Karpas-422 (cell line): ENCODE data around the gene DZIP3. TPM values are rescaled to one million over a fixed set of nuclear protein-coding genes. Genes with fewer than 3 reads are reported as not detected.
"Not testable (repeated sequence)": the region's sequence is repeated elsewhere in the genome, so short reads cannot be mapped to it uniquely, and the experiment has no call there.

ENCODE experiments used
- DNase-seq: peaks from one replicate; pipeline ENCODE4 v3.0.0-alpha.2; 2015
- H2AFZ ChIP-seq: fragments of 200-600 bp; sonication (generic); 2 replicates; pipeline ENCODE4 v1.6.1; 2014; ENCODE audit warnings: antibody characterized with exemption, low read length, mixed read lengths
- H3K27ac ChIP-seq: fragments of 200-600 bp; sonication (generic); 2 replicates; pipeline ENCODE4 v1.5.1; 2014; ENCODE audit warnings: mild to moderate bottlenecking, low read length, moderate library complexity
- H3K27me3 ChIP-seq: fragments of 200-600 bp; sonication (generic); 2 replicates; pipeline ENCODE4 v1.6.1; 2014; ENCODE audit warnings: low read length, mixed read lengths
- H3K36me3 ChIP-seq: fragments of 200-600 bp; sonication (generic); 2 replicates; pipeline ENCODE4 v1.6.1; 2014; ENCODE audit warnings: low read length, mixed read lengths; ENCODE audit not compliant: insufficient read depth
- H3K4me1 ChIP-seq: fragments of 200-600 bp; sonication (generic); 2 replicates; pipeline ENCODE4 v1.6.1; 2014; ENCODE audit warnings: mild to moderate bottlenecking, low read length, mixed read lengths
- H3K4me2 ChIP-seq: fragments of 200-600 bp; sonication (generic); 2 replicates; pipeline ENCODE4 v1.6.1; 2014; ENCODE audit warnings: low read length, low read depth, mild to moderate bottlenecking; ENCODE audit not compliant: poor library complexity, severe bottlenecking
- H3K4me3 ChIP-seq: fragments of 200-600 bp; sonication (generic); 2 replicates; pipeline ENCODE4 v1.5.1; 2014; ENCODE audit warnings: mild to moderate bottlenecking, antibody characterized with exemption, low read length, mixed read lengths
- H3K79me2 ChIP-seq: fragments of 200-600 bp; sonication (generic); 2 replicates; pipeline ENCODE4 v1.6.1; 2014; ENCODE audit warnings: mild to moderate bottlenecking, low read length, mixed read lengths
- H3K9ac ChIP-seq: fragments of 200-600 bp; sonication (generic); 2 replicates; pipeline ENCODE4 v1.6.0; 2014; ENCODE audit warnings: low read length
- H3K9me2 ChIP-seq: fragments of 200-600 bp; sonication (generic), shearing (Covaris generic); replicated peaks from 2 replicates; pipeline ENCODE4 v1.6.0; 2014; ENCODE audit warnings: mild to moderate bottlenecking, low read length, moderate library complexity; ENCODE audit not compliant: insufficient read depth
- H3K9me3 ChIP-seq: fragments of 300-700, 200-600 bp; sonication (generic); 2 replicates; pipeline ENCODE4 v1.6.1; 2014; ENCODE audit warnings: low read length, mixed read lengths
- H4K20me1 ChIP-seq: fragments of 200-600 bp; sonication (generic); 2 replicates; pipeline ENCODE4 v1.6.1; 2014; ENCODE audit warnings: mild to moderate bottlenecking, antibody characterized with exemption, low read length, low read depth; ENCODE audit not compliant: insufficient read depth
- total RNA-seq: library from RNA; depleted of rRNA; stranded (reverse); fragments of >200 nt; shearing (Covaris generic); gene quantifications from 2 replicates; pipeline ENCODE4 v1.2.3, GENCODE V29; 2014; ENCODE audit warnings: low replicate concordance

DZIP3 gene
- total RNA-seq, 1 experiment from 2014 or later: 15.7 TPM

DNA sequence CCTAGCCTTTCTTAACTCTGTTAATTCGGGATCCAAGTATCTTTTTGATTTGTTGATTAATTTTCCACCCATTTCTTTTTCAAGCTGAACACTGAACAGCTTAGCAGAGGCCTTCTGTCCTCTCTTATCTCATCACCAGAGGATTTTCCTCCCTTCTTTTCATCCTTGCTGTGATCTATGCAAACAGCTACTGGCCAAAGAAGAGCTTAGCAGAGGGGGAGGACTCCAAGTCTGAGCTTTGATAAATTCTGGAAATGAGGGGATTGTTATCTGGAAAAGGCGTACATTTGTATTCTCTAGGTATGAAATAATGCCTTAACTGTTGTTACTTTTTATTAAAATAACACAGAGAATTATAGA, 13.4 kb downstream of the DZIP3 start:
- Histone ChIP-seq H3K4me2 (no peak overlapping the region), H3K9ac (no peak overlapping the region), H4K20me1 (no peaks in the 10 kb centered on the region), H3K27ac (no peak overlapping the region), H3K27me3 (no peaks in the 10 kb centered on the region), H3K9me2 (no peaks in the 10 kb centered on the region), H2AFZ (no peak overlapping the region), H3K4me3 (no peak overlapping the region), H3K4me1 (0 out of 2 replicates have a peak, but pooled peaks cover 3% of the 10 kb centered on the region), H3K79me2 (no peaks in the 10 kb centered on the region), H3K9me3 (no peaks in the 10 kb centered on the region), H3K36me3 (no peaks in the 10 kb centered on the region)
- DNase-seq: no peak

DNA sequence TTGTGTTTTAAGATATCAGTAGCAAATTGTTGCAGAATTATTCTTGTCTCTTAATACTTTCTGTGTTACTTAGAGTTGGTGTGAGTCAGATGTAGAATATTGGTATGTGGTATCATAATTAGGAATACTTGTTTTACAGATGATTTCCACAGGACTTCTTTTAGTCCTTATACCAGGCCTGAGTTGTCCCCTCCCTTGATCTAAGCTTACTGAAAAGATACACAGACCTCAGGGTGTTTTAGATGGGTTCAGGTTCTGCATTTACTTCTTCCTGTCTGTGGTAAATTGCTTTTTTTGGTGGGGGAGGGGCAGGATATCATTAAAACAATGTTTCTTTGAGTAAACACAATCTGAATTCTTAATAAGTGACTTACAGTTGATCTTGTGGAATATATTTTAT, 14.2 kb downstream of the DZIP3 start:
- Histone ChIP-seq H3K79me2 (no peaks in the 10 kb centered on the region), H3K27ac (no peak overlapping the region), H3K9ac (no peak overlapping the region), H3K4me3 (no peak overlapping the region), H3K36me3 (no peaks in the 10 kb centered on the region), H3K27me3 (no peaks in the 10 kb centered on the region), H3K9me3 (no peaks in the 10 kb centered on the region), H3K9me2 (no peaks in the 10 kb centered on the region), H3K4me2 (no peak overlapping the region), H3K4me1 (0 out of 2 replicates have a peak, but pooled peaks cover 3% of the 10 kb centered on the region), H4K20me1 (no peaks in the 10 kb centered on the region), H2AFZ (no peak overlapping the region)
- no peak for DNase-seq

DNA sequence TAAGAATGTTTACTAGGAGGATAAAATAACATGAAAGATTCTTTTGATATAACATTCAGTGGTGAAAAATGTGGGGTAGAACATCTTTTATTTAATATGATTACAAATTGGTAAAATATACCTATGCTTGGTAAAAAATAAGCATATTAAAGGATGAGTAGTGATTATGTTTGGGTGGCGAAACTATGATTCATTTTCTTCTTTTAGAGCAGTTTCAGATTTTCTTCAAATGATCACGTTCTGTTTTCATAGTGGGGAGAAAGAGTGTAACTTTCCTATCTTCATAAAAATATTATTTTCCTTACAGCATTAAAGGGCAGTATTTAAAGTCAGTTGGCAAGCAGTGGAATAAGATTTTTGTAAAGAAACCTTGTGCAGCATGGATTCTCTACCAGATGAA, 15.5 kb downstream of the DZIP3 start:
- Histone ChIP-seq H3K9me3 (no peaks in the 10 kb centered on the region), H2AFZ (no peak overlapping the region), H3K9me2 (no peaks in the 10 kb centered on the region), H3K4me3 (no peak overlapping the region), H4K20me1 (no peaks in the 10 kb centered on the region), H3K4me2 (no peak overlapping the region), H3K79me2 (no peaks in the 10 kb centered on the region), H3K9ac (no peak overlapping the region), H3K4me1 (0 out of 2 replicates have a peak, but pooled peaks cover 3% of the 10 kb centered on the region), H3K36me3 (no peaks in the 10 kb centered on the region), H3K27me3 (no peaks in the 10 kb centered on the region), H3K27ac (no peak overlapping the region)
- DNase-seq: no peak

DNA sequence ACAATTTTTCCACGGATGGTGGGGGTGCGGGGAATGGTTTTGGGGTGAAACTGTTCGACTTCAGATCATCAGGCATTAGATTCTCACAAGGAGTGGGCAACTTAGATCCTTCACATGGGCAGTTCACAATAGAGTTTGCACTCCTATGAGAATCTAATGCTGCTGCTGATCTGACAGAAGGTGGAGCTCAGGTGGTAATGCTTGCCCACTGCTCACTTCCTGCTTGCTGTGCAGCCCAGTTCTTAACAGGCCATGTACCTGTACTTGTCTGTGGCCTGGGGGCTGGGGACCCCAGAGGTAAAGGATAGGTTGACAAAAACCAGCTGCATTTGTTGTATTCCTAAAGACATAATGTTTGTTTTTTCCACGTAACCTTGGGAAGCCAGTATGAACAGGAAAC, 16.0 kb downstream of the DZIP3 start:
- Histone ChIP-seq H3K79me2 (no peaks in the 10 kb centered on the region), H3K9me3 (no peaks in the 10 kb centered on the region), H3K27me3 (no peaks in the 10 kb centered on the region), H4K20me1 (no peaks in the 10 kb centered on the region), H3K4me2 (no peak overlapping the region), H2AFZ (no peak overlapping the region), H3K4me3 (no peak overlapping the region), H3K36me3 (no peaks in the 10 kb centered on the region), H3K9ac (no peak overlapping the region), H3K4me1 (0 out of 2 replicates have a peak, but pooled peaks cover 3% of the 10 kb centered on the region), H3K9me2 (no peaks in the 10 kb centered on the region), H3K27ac (no peak overlapping the region)
- DNase-seq: no peak

DNA sequence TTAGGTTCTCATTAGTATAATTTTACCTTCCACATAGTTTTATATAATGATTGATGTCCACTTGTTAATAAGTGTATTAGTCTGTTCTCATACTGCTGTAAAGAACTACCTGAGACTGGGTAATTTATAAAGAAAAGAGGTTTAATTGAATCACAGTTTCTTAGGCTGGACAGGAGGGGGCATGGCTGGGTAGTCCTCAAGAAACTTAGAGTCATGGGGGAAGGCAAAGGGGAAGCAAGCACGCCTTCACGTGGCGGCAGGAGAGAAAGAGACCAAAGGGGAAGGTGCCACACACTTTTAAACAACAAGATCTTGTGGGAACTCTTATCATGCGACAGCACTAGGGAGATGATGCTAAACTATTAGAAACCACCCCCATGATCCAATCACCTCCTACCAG, 19.2 kb downstream of the DZIP3 start:
- H4K20me1 ChIP-seq: no peaks in the 10 kb centered on the region
- H3K36me3 ChIP-seq: peaks cover 5% of the 10 kb centered on the region; the same call in 1 of the 2 replicates
- no peak overlapping the region for H3K9ac ChIP-seq
- no peaks in the 10 kb centered on the region for H3K4me1 ChIP-seq
- no peaks in the 10 kb centered on the region for H3K79me2 ChIP-seq
- H2AFZ ChIP-seq: no peak overlapping the region
- no peaks in the 10 kb centered on the region for H3K9me2 ChIP-seq
- H3K9me3 ChIP-seq: no peaks in the 10 kb centered on the region
- no peaks in the 10 kb centered on the region for H3K27me3 ChIP-seq
- H3K4me3 ChIP-seq: no peak overlapping the region
- H3K27ac ChIP-seq: no peak overlapping the region
- H3K4me2 ChIP-seq: no peak overlapping the region
- no peak for DNase-seq

DNA sequence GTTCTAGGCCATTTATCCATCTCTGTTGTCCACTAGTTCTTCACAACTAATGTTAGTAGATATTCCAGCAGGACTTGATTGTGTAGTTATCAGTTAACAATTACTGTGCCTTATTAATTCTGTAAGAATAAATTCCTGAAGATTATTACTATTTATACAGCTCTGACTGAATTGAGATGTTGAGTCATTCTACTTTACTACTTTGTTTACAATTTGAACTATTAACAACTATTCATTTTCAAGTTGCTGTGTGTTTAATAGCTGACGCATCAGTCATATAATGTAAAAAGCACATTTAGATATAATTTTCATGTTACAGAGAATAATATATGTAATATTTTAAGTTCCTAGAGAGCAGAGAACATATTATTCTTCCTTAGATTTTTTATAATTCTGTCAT, 21.1 kb downstream of the DZIP3 start:
- Histone ChIP-seq H4K20me1 (no peaks in the 10 kb centered on the region), H3K9ac (no peak overlapping the region), H3K9me2 (no peaks in the 10 kb centered on the region), H3K79me2 (no peaks in the 10 kb centered on the region), H3K4me3 (no peak overlapping the region), H3K9me3 (no peaks in the 10 kb centered on the region), H3K27ac (no peak overlapping the region), H3K4me1 (no peaks in the 10 kb centered on the region), H3K36me3 (peaks cover 5% of the 10 kb centered on the region; the same call in 1 of the 2 replicates), H3K4me2 (no peak overlapping the region), H2AFZ (no peak overlapping the region), H3K27me3 (no peaks in the 10 kb centered on the region)
- DNase-seq: no peak

DNA sequence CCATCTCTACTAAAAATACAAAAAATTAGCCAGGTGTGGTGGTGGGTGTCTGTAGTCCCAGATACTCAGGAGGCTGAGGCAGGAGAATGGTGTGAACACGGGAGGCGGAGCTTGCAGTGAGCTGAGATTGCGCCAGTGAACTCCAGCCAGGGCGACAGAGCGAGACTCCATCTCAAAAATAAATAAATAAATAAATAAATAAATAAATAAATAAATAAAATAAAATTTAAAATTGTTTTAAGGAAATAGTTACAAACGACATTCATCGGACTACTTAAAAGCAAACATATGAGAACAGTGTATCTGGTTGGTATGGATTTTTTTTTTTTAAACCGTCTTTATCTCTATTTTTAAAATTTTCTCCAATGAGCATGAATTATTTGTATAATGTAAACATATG, 26.6 kb downstream of the DZIP3 start:
- not testable (repeated sequence) for H3K9me3 ChIP-seq, H2AFZ ChIP-seq, H3K27me3 ChIP-seq, H3K4me1 ChIP-seq, H3K9ac ChIP-seq, H3K4me2 ChIP-seq, H3K4me3 ChIP-seq, H3K9me2 ChIP-seq, H3K79me2 ChIP-seq, H3K36me3 ChIP-seq, H4K20me1 ChIP-seq, H3K27ac ChIP-seq, DNase-seq

DNA sequence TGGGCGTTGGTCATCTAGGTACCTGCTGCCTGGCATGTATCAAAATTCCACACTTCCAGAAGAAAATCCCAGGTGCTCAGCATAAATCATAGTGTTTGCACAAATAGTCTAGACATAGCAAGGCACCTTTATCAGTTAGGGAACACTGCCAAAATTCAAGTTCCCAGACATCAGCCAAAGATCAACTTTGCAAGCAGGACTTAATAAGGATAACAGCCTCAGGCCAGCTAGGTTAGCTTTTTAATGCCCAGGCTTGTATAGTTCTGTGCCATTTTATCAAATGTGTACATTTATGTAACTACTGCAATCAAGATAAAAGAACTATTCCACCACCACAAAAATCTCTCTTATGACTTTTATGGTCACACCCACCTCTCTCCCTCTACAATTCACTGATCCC, 30.7 kb downstream of the DZIP3 start:
- Histone ChIP-seq H3K9me3 (no peaks in the 10 kb centered on the region), H3K27ac (no peak overlapping the region), H3K27me3 (no peaks in the 10 kb centered on the region), H3K79me2 (no peaks in the 10 kb centered on the region), H3K9ac (no peak overlapping the region), H3K4me3 (no peak overlapping the region), H4K20me1 (no peaks in the 10 kb centered on the region), H3K36me3 (no peaks in the 10 kb centered on the region), H2AFZ (no peak overlapping the region), H3K4me1 (no peaks in the 10 kb centered on the region), H3K4me2 (no peak overlapping the region), H3K9me2 (no peaks in the 10 kb centered on the region)
- no peak for DNase-seq

DNA sequence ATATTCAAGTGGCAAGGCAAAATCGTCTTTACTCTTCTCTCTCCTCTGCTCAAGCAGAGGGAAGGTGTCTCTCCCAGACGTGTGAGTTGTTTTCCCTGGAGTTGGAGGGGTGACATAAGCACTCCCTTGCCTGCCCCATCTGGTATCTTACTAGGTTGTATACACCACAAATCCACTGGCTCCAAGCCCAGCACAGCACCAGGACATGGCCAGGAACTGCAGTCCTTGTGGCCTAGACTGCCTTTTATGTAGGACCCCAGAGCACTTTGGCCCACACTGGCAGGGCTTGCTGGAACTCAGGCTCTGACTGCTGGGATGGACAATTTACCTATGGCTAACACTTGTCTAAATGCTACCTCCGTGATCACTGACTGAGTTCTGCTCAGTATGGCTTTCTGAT, 34.0 kb downstream of the DZIP3 start:
- no peaks in the 10 kb centered on the region for H4K20me1 ChIP-seq
- H3K4me2 ChIP-seq: no peak overlapping the region
- H3K4me1 ChIP-seq: no peaks in the 10 kb centered on the region
- no peaks in the 10 kb centered on the region for H3K79me2 ChIP-seq
- no peaks in the 10 kb centered on the region for H3K36me3 ChIP-seq
- H2AFZ ChIP-seq: no peak overlapping the region
- H3K9me3 ChIP-seq: no peaks in the 10 kb centered on the region
- no peak for DNase-seq
- H3K4me3 ChIP-seq: no peak overlapping the region
- H3K9me2 ChIP-seq: no peaks in the 10 kb centered on the region
- H3K27me3 ChIP-seq: no peaks in the 10 kb centered on the region
- no peak overlapping the region for H3K27ac ChIP-seq
- H3K9ac ChIP-seq: no peak overlapping the region
